ENCODE results near the gene DMRTA2.

Gene DMRTA2

DNA sequence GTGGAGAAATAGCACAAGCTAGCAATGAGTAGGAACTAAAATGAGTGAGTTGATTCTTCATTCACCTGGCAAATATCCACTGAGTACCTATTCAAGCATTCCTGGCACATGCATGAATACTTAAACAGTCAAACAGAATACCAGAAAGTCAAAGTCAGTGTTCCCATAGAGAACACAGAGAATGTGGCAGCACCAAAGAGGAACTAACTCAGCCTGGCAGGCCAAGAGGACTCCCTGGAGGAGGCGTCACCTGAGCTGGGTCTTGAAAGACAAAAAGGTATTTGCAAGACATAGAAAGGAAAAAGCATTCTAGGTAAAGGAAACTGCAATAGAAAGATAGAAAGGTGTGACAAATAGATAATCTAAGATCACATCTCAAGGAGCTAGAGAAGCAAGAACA is 49.7 kb downstream of the DMRTA2 start:
- DNase-seq, result no peak

DNA sequence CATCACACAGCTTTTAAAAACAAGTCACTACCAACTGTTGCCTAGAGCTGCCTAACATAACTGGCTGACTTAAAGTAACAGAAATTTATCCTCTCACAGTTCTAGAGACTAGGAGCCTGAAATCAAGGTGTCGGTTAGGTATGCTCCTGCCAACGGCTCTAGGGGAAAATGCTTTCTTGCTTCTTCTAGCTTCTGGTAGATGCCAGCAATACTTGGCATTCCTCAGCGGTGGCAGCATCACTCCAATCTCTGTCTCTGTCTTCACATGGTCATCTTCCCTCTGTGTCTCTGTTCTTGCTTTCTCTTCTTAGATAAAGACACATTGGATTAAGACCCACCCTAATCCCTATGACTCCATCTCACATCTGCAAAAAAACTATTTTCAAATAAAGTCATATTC is 51.5 kb downstream of the DMRTA2 start:
- no peak for DNase-seq

- no peak for DNase-seq
Measured at GRCh38 chr1:50369830-50370229, 53.4 kb downstream of the DMRTA2 start.

- no peak for DNase-seq
Measured at GRCh38 chr1:50369008-50369634, 54.1 kb downstream of the DMRTA2 start.

DNA sequence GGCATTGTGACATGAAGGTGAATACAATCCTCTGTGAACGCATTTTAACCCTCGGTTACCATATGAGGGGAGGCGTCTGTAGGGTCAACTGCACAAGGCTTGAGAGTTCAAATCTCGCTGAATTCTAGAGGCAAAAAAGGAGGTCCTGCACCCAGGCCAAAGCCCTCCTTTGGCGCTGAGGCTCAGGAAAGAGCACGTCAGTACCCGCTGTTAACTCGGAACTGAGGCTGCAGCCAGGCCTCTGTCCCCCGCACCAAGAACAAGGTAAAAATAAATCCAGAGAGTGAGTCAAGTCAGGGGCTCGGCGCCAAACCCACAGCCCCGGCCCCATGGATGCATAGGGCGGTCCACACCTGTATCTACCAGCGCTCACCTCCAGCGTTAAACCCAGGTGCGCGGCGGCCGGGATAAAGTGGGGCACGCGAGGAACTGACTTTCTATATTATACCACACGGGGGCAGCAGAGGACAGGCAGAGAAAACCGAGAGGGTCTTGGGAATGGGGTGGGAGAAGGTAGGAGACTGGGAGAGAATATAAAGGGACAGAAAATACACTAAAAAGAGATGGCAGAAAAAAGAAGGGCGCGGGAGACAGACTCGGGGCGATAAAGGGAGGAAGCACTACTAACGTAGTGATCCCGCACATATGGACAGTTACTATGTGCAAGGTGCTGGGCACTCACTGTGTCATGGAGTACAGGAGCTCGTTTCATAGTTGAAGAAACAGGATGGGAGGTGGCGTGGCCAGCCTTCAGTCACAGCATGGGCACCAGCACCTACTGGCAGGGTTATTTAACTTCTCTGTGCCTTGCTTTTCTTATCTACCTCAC is 54.9 kb downstream of the DMRTA2 start:
- DNase-seq, result peak; percentile 64

Data from stimulated activated CD8-positive, alpha-beta memory T cell treated with anti-CD3 and anti-CD28 coated beads, Interleukin-4, amount 100 ng/mL, for 48 hours (primary cell).